ENCODE measurements around the gene COMT.
"Not testable (repeated sequence)": the region's sequence is repeated elsewhere in the genome, so short reads cannot be mapped to it uniquely, and the experiment has no call there.

The COMT gene

DNA sequence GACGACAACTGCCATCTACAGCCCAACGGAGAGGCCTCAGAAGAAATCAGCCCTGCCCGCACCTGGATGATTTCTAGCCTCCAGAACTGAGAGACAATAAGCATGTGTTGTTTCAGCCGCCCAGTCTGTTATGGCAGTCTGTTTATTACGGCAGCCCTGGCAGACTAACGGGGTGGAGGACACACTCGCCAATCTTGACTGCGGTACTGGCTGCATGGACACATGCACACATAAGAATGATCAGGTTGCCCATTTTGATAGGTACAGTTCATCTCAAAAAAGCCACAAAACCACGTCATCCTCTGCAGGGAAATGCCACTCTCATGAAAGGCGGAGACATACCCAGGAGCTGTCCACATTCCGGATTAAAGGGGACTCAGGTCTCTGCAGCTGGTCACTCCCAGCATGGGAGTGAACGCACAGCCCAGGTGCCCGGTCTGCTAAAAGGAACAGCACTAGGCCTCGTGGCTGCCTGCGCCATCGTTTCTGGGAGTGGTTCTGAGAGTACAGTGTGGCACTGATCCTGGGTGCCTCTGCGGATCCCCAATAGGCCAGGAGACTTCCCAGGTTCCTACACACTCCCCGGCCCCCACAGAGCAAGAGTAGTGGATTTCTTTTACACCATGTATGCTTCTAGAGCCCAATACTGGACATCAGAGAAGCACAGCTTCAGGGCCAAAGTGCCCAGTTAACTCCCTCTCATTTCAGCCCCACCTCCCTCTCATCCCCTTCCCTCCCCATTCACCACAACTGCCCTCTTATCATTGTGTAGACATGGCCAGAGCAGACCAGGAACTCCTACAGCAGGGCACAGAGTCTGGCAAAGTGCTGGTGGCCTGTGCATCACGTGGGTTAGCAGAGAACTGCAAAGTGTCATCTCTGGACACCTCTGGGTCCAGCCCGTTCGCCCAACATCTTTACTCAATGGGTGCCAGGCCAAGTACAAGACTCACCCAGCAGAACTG is 11.7 kb upstream of the COMT start:
- FAIRE-seq (no peak), DNase-seq (ENCODE audit: low spot score) (no peak)

DNA sequence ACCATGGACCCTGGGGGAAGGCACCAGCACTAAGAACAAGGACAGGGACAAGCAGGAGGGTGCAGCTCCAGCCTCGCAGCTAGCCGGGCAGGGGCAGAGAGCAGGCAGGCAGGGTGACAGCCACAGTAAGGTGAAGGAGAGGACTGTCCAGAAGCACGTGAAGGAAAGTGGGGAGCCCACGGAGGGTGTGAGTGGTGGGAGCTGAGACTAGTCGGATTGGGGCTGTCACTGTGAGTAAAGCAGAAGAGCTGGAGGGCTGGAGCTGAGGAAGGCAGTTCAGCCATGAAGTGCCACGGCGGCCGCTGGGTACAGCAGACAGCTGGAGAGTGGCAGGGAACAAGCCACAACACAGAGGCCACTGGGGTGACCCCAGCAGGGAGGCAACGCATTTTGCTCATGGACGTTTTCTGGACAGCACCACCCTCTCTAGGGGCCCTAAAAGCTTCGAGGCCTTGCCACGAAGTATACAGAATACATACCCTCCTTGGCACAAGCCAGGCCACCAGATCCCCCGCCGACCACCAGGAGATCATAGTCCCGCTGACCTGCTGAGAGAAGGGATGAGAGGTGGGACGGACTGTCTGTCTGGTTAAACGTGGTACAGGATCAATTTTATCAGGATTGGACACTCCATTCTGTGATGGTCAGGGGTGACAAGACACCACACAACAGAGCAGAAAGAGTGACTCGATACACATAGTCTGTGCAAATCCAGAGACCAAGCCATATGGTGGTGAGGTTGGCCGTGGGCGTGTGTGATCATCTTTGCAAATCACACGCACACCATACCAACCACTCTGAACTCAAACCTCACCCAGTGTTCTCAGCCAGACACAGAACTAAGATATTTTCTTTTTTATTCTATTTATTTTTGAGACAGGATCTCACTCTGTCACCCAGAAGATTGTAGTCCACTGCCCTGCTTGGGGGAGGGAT is 10.8 kb upstream of the COMT start:
- FAIRE-seq (no peak), DNase-seq (ENCODE audit: low spot score) (no peak)

DNA sequence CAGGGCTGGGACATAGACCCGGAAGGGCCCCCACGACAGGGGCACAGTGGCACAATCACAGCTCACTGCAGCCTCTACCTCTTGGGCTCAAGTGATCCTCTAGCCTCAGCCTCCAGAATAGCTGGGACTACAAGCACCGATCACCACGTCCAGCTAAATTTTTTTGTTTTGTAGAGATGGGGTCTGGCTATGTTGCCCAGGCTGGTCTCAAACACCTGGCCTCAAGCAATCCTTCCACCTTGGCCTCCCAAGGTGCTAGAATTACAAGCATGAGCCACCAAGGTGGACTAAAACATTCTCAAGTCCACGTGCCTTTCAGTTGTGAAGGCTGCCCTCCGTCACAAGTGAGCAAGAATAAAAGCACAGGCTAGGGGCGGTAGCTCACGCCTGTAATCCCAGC is 10.1 kb upstream of the COMT start:
- FAIRE-seq (no peak), DNase-seq (ENCODE audit: low spot score) (no peak)

DNA sequence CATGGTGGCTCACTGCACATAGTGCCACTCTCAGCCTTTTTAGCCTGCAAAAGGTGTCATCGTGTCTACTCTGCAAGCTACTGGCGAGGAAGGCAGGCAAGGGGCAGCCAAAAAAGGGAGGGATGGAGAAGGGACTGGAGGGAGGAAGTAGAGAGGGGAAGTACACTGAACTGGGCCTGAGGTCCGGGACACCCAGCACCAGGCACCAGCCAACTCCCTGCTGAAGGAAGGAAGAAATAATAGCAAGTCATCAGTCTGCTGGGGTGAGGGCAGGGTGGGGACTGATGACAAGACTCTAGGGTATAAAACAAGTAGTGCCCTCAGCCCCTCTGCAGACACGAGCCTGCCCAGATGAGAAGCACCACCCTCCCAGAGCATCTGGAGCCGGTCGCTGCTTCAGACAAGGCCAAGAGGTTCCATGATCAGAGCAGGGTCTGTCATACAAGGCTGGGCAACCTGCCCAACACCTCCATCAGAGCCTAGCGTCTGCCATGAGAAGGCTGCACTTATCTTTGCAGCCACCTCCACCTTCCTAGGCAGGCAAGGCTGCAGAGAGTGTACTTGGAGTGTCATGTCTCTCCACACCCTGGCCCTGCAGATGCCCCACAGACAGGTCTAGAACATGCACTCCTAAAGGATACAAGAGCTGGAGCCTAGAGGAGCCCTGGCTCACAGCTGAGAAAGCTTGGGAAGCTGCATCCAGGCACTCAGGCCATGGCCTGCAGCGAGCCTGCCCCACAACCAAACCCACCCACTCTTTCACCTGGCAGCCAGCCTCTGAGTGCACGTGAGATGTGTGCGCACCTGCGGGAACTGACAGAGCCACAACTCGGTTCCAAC is 9.0 kb upstream of the COMT start:
- DNase-seq (ENCODE audit: low spot score) (no peak), FAIRE-seq (no peak)

DNA sequence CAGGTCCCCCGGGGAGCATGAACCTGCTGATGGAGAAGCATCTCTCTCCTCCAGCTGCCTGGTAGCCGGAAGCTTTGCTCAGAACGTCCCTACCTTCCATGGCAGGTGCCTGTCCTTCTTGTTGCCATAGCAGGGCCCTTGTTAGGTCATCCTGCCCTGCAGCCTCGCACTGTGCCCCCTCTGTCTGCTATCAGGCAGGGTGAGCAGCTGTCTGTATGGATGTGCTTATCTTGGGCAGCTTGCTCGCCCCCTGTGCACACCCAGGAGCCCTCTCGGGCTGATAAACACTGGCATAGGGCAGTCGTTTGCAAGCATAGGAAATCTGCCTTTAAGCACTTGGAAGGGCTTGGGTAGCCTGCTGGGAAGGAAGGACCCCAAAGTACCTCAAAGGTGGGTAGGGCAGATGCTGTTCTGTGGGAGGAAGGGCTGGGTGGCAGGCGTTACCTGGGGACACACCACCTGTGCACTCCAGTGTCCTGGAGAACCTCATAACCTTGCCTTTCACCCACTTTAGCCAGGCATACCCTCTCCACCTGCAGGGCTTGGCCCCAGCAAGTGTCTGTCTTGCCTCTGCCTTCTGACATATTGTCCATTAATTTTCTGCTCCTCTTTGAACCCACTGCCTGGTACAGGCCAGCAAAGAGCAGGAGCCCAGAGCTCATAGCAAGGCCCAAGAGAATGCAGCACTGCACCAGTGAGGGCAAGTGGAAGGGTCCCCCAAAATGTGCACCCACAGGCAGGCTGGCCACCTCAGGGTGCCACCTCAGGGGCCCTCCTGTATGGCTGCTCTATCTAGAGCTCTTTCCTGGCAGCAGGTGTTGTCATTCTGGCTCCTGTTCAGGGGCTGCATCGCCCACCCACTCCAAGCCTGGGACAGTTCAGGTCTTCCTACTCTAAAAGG is 8.0 kb upstream of the COMT start:
- FAIRE-seq (no peak), DNase-seq (ENCODE audit: low spot score) (no peak)

DNA sequence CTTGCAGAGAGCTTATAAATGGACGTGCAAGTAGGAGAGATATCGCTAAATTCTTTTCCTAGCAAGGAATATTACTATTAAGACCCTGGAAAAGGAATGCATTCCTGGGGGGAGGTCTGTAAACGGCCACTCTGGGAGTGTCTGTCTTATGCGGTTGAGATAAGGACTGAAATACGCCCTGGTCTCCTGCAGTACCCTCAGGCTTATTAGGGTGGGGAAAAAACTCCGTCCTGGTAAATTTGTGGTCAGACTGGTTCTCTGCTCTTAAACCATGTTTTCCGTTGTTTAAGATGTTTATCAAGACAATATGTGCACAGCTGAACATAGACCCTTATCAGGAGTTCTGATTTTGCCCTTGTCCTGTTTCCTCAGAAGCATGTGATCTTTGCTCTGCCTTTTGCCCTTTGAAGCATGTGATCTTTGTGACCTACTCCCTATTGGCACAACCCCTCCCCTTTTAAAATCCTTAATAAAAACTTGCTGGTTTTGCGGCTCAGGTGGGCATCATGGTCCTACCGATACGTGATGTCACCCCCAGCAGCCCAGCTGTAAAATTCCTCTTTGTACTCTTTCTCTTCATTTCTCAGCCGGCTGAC is 6.4 kb upstream of the COMT start:
- FAIRE-seq; DNase-seq (ENCODE audit: low spot score): not testable (repeated sequence)

DNA sequence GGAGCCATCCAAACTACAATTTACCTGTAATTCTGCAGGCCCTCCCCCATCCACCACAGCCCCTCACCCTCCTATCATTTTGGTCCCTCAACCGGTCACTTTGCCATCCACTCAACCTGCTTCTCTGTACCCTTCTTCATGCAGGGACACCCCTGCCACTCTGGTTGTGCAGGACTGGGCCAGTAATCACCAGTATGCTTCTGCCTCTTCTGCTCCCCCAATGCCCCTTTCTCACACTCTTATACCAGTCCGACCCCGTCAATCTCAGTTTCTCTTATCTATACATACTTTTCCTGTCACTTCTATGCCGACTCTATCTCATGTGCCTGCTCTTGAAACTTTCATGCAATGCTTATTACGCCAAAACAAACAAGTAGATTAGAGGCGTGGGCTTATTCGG is 5.1 kb upstream of the COMT start:
- DNase-seq (ENCODE audit: low spot score) (no peak), FAIRE-seq (no peak)

DNA sequence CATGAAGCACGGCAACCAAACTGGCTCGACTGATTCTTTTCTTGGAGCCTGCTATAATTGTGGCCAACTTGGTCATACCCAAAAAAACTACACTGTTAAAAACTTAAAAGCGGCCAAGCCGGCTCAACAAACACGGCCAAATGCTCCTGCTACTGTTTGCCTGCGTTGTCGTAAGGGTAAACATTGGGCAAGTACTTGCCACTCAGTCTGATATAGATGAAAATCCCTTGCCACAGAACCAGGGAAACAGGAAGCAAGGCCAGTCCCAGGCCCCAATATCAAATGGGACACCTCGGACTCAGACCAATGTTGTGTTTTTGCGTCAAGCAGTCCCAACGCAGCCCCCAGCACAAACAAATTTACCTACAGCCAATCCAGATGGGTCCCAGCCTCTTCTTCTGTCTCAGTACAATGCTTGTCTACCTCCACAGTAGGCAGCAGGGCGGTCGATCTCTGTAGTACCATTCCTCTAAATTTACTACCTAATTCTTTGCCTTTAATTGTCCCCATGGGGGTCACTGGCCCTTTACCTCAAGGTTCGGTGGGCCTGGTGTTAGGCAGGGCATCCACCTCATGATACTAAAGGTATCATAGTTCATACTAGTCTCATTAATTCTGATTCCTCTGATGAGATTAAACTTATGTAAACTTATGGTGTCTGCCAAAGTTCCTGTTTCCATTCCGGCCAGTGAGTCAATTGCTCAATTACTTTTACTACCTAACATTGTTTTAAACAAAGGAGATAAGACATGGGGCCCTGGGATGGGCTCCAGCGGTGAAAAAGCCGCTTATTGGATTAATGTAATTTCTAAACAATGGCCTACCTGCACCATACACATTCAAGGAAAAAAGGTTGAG is 3.7 kb upstream of the COMT start:
- FAIRE-seq (no peak), DNase-seq (ENCODE audit: low spot score) (no peak)

DNA sequence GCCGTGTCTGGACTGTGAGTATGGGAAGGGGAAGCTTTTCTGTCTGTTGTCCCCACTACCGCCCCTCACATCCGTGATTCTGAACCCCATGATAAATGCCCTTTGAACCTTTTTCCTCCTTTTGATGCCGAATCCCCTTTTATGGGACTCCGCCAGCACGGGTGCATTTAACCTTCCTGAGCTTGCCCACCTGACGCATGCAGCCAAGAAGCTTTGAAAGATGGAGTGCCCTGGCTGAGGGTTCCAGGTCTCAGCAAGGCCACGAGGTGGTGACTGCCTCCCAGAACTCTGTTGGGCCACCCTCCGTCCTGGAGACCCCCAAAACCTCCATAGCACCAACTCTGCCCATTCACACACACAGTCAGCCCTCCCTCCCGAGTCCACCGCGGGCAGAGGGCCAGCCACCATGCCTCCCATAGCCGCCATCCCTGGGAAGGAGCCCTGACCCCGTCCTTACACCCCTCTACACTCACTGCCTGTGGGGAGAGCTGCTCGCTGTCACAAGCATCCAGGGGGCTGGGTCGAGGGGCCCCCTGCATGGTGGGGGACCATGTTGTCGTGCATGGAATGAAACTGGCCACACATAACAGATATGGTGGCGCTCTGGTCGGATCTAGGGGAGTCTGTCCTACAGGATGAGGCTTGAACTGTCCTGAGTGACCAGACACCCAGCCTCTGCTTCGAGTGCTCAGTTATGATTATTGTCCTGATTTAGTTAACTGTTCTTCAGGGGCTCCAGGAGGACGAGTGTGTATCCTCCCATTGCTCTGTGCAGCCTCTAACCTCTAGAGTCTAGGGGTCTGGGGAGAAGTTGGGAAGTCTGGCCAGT is 822 bp upstream of the COMT start:
- FAIRE-seq (no peak), DNase-seq (ENCODE audit: low spot score) (no peak)

DNA sequence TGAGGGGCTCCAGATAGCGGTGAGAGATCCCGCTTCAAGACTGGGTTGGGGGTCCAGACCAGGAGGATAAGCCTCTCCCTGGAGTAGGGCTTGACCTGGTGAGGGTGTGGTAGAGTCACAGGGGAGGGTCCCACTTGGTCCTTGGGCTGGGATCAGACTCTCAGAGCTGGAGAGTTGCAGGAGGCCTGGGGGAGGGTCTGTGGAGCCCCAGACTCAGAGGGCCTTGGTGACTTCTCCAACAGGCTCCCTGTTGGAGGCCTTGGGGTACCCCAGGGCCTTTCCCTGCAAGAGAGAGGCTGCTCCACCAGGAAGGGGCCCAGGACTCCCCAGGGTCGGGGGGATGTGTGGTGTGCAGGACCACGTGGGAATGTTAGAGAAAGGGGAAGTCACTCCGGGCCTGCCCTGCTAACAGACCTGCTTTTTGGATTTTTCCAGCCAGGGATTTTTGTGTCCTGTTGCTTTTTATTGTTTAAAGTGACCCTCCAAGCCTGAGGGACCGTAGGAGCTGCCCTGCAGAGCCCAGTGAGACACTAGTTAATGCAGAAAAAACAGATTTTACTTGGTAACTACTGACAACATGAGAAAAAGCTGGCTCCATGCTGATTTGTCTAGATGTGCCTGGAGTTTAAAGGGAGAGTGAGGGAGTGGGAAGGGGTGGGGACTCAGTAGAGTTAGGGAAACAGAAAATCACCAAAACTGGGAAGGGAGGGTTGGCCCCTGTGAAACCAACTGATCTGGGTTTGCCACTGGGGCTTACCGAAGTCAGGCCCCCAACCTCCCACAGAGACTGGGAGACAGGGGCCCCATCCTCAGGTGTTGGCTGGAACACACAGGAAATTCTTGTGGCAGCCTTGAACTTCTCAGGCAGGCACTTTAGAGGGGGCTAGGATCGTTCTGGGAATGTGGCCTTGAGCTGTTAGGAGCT is 847 bp downstream of the COMT start:
- FAIRE-seq (no peak), DNase-seq (ENCODE audit: low spot score) (peak; percentile 23)

DNA sequence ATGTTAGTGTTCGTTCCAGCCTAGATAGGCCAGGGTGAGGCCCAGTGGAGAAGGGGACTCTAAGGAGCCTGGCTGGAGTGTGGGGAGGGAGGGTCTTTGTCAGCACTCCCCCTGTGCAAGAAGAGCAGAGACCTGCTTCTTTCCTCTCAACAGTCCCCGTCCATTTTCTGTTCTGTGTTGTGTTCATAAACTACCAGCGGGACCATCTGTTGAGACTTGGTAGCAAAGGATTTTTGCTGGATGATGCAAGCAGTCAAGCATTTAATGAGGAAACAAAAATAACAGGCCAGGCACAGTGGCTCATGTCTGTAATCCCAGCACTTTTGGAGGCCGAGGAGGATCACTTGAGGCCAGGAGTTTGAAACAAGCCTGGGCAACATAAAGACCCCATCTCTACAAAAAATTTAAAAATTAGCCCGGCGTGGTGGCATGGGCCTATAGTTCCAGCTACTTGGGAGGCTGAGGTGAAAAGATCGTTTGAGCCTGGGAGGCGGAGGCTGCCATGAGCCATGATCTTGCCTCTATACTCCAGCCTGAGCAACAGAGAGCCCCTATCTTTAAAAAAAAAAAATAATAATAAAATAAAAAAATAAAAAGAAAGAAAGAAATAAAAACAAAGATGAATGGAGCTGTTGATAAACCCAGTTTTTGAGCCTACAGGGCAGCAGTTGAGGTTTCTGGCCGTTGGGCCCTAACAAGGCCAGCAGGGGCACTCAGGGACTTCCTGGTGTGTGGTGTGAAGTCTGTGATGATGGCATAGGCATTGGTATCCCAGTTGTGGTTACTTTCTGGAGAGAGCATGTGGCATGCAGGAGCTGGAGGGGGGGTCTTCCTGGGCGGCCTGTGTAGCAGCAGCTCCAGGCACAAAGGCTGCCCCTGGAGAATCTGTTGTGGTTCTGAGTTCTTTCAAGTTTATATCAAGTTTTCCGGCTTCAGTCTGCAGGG is 1.8 kb downstream of the COMT start:
- DNase-seq (ENCODE audit: low spot score) (peak; percentile 84), FAIRE-seq (peak; percentile 65)

DNA sequence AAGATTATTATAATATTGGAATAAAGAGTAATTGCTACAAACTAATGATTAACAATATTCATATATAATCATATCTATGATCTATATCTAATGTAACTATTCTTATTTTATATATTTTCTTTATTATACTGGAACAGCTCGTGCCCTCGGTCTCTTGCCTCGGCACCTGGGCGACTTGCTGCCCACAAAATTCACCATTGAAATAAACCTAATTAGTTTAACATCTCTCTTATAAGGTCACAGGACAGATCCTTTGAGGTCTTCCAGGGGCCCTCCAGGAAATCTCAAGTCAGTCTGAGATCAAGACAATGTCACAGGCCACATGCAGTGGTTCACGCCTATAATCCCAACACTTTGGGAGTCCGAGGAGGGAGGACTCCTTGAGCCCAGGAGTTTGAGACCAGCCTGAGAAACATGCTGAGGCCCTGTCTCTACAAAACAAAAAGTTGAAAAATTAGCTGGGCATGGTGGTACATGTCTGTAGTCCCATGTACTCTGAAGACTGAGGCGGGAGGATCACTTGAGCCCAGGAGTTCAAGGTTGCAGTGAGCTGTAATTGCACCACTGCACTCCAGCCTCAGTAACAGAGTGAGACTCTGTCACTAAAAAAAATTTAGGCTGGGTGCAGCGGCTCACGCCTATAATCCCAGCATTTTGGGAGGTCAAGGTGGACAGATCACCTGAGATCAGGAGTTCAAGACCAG is 6.6 kb downstream of the COMT start:
- FAIRE-seq (no peak), DNase-seq (ENCODE audit: low spot score) (no peak)

DNA sequence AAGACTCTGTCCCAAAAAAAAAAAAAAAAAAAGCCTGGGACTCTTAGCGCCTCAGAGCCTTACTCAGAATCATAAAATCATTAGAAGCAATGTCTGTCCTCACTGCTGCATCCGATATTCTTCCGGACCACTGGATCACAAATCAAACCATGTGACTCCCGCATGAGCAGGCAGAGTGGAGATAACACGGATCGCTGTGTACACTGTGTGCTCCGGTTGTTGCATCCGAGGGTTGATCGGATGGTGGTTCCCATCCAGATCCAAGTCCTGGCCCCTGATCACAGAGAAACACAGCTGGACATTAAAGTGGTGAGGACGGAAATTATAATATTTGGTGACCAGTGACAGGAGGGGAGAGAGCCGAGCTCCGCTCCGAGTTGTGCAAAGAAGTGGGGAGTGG is 9.8 kb downstream of the COMT start:
- FAIRE-seq, result no peak
- no peak for DNase-seq (ENCODE audit: low spot score)

DNA sequence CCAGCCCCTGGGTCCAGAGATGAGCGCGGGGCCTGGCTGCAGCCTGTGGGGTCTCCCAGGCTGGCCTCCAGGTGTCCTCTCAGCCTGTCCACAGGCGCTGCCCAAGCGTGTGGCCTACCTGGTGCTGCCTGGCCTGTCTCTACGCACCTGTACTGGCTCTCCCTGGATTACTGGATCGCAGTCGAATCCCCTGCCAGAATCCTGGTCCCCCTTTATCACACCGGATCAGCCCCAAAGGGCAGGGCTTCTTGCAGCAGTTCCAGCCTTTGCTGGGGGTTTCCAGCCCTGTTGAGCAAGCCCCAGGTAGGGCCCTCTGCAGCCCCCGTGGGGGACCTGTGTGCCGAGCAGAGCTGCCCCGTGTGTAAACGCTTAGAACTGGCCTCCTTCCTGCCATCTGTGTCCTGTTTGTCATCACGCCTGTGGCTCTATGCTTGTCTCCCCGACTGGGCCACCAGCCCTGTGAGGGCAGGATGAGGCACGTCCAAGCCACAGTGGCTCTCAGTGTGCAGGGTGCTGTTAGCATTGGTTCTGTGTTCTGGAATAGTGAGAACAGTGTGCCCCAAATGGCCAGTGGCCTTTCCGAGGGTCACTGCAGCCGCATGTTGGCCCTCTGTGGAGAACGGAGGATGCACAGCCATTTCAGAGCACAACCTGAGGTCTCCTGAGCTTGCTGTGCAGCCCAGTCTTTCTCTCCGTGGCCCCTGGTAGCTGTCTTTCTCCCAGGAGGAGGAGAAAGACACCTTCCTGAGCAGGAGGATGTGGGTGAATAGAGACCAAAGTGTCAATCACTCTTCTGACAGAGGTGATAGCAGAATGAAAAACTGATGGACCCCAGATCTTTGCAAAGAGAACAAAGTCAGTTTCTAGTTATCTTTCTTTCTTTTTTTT is 13.9 kb downstream of the COMT start:
- no peak for DNase-seq (ENCODE audit: low spot score)
- no peak for FAIRE-seq
